Measurements from ENCODE around the gene NT5C1A.

The NT5C1A gene

DNA sequence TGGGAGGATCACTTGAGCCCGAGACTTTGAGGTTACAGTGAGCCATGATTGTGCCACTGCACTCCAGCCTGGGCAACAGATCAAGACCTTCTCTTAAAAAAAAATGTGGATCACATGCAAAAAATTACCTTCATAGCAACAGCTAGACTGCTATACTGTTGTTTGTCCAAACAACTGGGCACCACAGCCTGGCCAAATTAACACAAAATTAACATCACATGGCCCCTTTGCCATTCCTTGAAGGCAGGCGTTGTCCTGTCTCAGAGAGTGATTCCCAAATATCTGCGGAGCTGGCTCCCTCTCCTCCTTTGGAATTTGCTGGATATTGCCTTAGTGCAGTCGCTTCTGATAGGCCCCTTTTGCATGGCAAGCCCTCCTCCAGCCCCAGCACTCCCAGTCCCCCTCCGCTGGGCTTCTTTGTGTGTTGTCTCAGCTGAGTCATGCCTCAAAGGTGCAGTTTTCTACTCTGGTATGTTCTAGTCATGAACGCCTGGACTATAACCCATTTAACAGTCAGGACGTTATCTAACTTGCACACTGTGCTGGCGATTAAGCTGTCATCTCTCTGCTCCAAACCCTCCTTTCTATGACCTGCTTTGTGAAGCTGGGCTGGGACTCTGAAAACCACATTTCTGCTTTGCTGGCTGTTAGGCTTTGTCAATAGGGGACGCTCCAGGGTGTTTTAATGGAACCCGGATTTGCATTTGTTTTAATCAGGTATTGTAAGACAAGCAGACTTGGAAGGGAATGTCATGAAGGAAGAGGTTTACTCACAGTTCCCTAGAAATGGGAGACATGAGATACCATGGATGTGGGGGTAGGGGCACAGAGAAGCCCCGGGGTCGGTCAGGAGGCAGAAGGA lies 39.4 kb upstream of the NT5C1A start:
- DNase-seq (ENCODE audit: extremely low spot score), result no peak
- TF ChIP-seq, protein P1, sequence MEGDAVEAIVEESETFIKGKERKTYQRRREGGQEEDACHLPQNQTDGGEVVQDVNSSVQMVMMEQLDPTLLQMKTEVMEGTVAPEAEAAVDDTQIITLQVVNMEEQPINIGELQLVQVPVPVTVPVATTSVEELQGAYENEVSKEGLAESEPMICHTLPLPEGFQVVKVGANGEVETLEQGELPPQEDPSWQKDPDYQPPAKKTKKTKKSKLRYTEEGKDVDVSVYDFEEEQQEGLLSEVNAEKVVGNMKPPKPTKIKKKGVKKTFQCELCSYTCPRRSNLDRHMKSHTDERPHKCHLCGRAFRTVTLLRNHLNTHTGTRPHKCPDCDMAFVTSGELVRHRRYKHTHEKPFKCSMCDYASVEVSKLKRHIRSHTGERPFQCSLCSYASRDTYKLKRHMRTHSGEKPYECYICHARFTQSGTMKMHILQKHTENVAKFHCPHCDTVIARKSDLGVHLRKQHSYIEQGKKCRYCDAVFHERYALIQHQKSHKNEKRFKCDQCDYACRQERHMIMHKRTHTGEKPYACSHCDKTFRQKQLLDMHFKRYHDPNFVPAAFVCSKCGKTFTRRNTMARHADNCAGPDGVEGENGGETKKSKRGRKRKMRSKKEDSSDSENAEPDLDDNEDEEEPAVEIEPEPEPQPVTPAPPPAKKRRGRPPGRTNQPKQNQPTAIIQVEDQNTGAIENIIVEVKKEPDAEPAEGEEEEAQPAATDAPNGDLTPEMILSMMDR (IDR thresholded peaks at IDR 0.05; ENCODE audit: control extremely low read depth, extremely low read depth, low read depth, missing control alignments), result no peak
- CTCF ChIA-PET, result interaction anchor here (1.0 to 3.6 kb wide), 7 partner anchors 9 to 89 kb away, joined by 3 to 15 read pairs (median 6); partner anchors contain the start of gene NT5C1A
- POLR2A ChIA-PET, result no interaction called here

DNA sequence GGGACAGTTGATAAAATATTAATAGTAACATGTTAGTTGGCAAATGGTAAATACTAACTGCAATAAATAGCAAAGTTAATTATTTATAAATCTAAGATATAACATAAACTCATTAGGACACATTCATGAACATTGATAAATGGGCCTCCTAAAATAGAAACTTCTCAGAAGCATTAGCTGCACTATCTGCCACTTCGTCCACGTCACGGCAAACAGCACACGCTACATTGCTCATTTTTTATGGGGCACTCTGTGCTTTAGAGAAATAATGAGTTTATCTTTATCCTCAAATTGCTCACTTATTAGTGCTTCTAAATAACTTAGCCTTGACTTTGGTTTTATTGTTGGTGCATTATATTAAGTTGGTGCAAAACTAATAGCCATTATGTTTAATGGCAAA lies 35.6 kb upstream of the NT5C1A start:
- ChIA-PET POLR2A (no interaction called here), CTCF (interaction anchor here (1.4 kb wide), 1 partner anchor 97 kb away, joined by 3 read pairs; no protein-coding TSS in a partner anchor)
- TF ChIP-seq, protein P1 (IDR thresholded peaks at IDR 0.05; ENCODE audit: control extremely low read depth, extremely low read depth, low read depth, missing control alignments), result no peak
- no peak for DNase-seq (ENCODE audit: extremely low spot score)

DNA sequence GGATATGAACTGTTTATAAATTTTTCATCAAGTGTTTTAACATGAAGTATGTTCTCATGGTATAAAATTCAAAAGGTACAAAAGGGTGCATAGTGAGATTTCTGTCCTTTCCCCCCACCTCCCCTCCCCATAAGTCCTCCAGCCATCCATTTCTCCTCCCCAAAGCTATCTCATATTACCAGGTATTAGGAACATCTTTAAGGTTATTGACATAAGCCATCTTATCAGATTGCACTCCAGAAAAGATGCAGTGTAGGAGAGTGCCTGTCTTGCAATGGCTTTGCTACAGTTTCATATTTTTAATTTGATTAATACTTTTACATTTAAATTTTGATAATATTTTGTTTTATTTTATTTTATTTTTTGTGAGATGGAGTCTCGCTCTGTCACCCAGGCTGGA lies 32.9 kb upstream of the NT5C1A start:
- CTCF ChIA-PET, result interaction anchor here (0.8 to 2.7 kb wide), 6 partner anchors 8 to 95 kb away, joined by 3 to 10 read pairs (median 5); no protein-coding TSS in a partner anchor
- TF ChIP-seq, protein P1 (IDR thresholded peaks at IDR 0.05; ENCODE audit: control extremely low read depth, extremely low read depth, low read depth, missing control alignments), result no peak
- no peak for DNase-seq (ENCODE audit: extremely low spot score)
- POLR2A ChIA-PET, result no interaction called here

DNA sequence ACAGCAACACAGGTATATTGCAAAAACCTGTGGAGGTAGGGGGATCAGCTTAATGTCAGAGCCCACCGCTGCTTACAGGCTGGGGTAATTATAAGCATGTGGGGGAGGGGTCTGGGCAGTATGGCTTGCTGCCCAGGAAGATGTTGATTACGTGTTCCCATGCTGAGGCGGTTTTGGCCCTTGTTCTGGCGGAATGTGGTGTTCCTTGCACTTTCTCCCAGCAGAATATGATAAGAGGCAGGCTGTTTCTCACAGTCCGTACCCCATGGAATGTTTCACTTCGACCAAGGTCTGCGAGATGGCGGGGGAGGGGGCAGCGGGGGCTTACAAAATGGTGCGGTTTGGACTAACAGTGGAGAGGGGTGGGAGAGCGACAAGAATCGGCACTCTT lies 29.1 kb upstream of the NT5C1A start:
- ChIA-PET POLR2A (no interaction called here), CTCF (interaction anchor here (0.9 to 3.4 kb wide), 17 partner anchors 8 to 201 kb away, joined by 3 to 32 read pairs (median 5); partner anchors contain the start of genes MYCL, NT5C1A and PPIE)
- DNase-seq (ENCODE audit: extremely low spot score), result no peak
- TF ChIP-seq, protein P1 (IDR thresholded peaks at IDR 0.05; ENCODE audit: control extremely low read depth, extremely low read depth, low read depth, missing control alignments), result no peak

DNA sequence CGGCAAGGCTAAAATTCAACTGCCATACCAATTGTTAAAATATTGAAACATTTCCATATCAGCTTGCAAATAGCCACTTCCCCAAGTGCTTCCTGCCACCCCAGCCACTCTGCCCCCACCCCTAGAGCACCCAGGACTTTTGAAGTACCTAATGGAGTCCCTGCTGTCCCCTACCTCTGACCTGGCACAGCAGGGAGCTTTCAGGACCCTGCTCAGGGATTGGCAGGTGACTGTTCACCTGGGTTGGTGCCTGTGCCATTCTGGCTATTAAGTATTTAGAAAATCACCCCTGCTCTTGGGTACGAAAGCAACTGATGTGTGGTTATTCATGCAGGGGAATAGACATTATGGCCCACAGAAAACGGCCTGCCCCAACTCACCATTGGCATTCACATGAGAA lies 28.4 kb upstream of the NT5C1A start:
- CTCF ChIA-PET, result interaction anchor here (1.1 to 3.4 kb wide), 12 partner anchors 11 to 334 kb away, joined by 3 to 32 read pairs (median 5); partner anchors contain the start of genes NT5C1A and PPIE
- no peak for DNase-seq (ENCODE audit: extremely low spot score)
- POLR2A ChIA-PET, result no interaction called here
- TF ChIP-seq, protein P1 (IDR thresholded peaks at IDR 0.05; ENCODE audit: control extremely low read depth, extremely low read depth, low read depth, missing control alignments), result no peak

DNA sequence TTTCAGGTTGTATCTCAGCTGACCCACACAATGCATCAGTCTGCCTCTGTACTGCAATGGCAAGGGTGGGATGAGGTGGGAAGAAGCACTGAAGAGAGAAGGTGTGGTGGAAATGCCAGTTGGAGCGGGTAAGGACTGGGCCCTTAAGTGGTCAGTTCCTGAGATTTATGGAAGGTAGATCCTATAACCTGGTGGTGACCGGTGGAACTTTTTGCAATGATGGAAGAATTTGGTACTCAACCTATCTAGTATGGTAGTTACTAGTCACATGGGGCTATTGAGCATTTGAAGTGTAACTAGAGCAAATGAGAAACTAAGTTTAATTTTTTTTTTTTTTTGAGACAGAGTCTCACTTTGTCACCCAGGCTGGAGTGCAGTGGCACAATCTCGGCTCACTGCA lies 27.5 kb upstream of the NT5C1A start:
- ChIA-PET CTCF (interaction anchor here (1.1 to 3.4 kb wide), 7 partner anchors 17 to 334 kb away, joined by 3 to 32 read pairs (median 4); no protein-coding TSS in a partner anchor), POLR2A (no interaction called here)
- DNase-seq (ENCODE audit: extremely low spot score), result no peak
- TF ChIP-seq, protein P1 (IDR thresholded peaks at IDR 0.05; ENCODE audit: control extremely low read depth, extremely low read depth, low read depth, missing control alignments), result no peak
